OCI-LY7 (cell line): ENCODE data around the gene CCDC33. TPM values are rescaled to one million over a fixed set of nuclear protein-coding genes. Genes with fewer than 3 reads are reported as not detected.

Experiments used
- BruUV-seq: library from RNA; stranded (reverse); fragments of 400-500 nt; replicated peaks from 2 replicates; lab custom pipeline; 2021; lab: Mats Ljungman, UMichigan
- CTCF ChIA-PET: fragments of 300-600 bp; sonication (Branson Sonifier 250); formaldehyde crosslinking; loops from one replicate; lab custom pipeline; 2022; ENCODE audit warnings: antibody characterized with exemption; ENCODE audit not compliant: unreplicated experiment; lab: Charles Lee
- POLR2A ChIA-PET: fragments of 300-600 bp; sonication (Branson Sonifier 250); formaldehyde crosslinking; loops from one replicate; lab custom pipeline; 2022; ENCODE audit warnings: antibody characterized with exemption; lab: Charles Lee
- DNase-seq: peaks from one replicate; pipeline ENCODE4 v3.0.0-alpha.2; 2015; ENCODE audit warnings: low spot score
- H2AFZ ChIP-seq: fragments of 200-600 bp; sonication (generic), shearing (Covaris generic); 2 replicates; pipeline ENCODE4 v1.6.1; 2014; ENCODE audit warnings: mild to moderate bottlenecking, antibody characterized with exemption, low read length, moderate library complexity
- H3K27ac ChIP-seq: fragments of 200-600 bp; sonication (generic); 2 replicates; pipeline ENCODE4 v1.5.1; 2014; ENCODE audit warnings: mixed run types, low read depth, mild to moderate bottlenecking, moderate library complexity, low read length, inconsistent platforms; ENCODE audit not compliant: poor library complexity, severe bottlenecking
- H3K36me3 ChIP-seq: fragments of 200-600 bp; sonication (generic); 2 replicates; pipeline ENCODE4 v1.6.1; 2014; ENCODE audit warnings: mild to moderate bottlenecking, antibody characterized with exemption, low read length, moderate library complexity, mixed read lengths; ENCODE audit not compliant: insufficient read depth
- H3K4me1 ChIP-seq: fragments of 200-600 bp; sonication (generic); 2 replicates; pipeline ENCODE4 v1.5.1; 2014; ENCODE audit warnings: mild to moderate bottlenecking, low read length; ENCODE audit not compliant: insufficient read depth, poor library complexity, severe bottlenecking
- H3K4me2 ChIP-seq: fragments of 200-600 bp; sonication (generic); 2 replicates; pipeline ENCODE4 v1.6.1; 2014; ENCODE audit warnings: mild to moderate bottlenecking, low read length
- H3K4me3 ChIP-seq: fragments of 200-600 bp; sonication (generic); 2 replicates; pipeline ENCODE4 v1.5.1; 2014; ENCODE audit warnings: mild to moderate bottlenecking, low read depth, low read length; ENCODE audit not compliant: poor library complexity, severe bottlenecking
- H3K79me2 ChIP-seq: fragments of 200-600 bp; sonication (generic); 2 replicates; pipeline ENCODE4 v1.6.1; 2016; ENCODE audit warnings: low read depth, mild to moderate bottlenecking, low read length, moderate library complexity, mixed read lengths; ENCODE audit not compliant: insufficient read depth
- H3K9me2 ChIP-seq: fragments of 200-600 bp; sonication (generic); 2 replicates; pipeline ENCODE4 v1.6.1; 2016; ENCODE audit warnings: mild to moderate bottlenecking, low read length, mixed read lengths; ENCODE audit not compliant: insufficient read depth
- H3K9me3 ChIP-seq: fragments of 200-600 bp; sonication (generic); 2 replicates; pipeline ENCODE4 v1.6.1; 2014; ENCODE audit warnings: mild to moderate bottlenecking, mixed run types, low read length, mixed read lengths
- H4K20me1 ChIP-seq: fragments of 200-600 bp; sonication (generic); 2 replicates; pipeline ENCODE4 v1.6.1; 2014; ENCODE audit warnings: mild to moderate bottlenecking, antibody characterized with exemption, low read length, moderate library complexity, mixed read lengths; ENCODE audit not compliant: insufficient read depth
- CTCF ChIP-seq: fragments of 200-600 bp; sonication (generic); conservative IDR thresholded peaks from 2 replicates; pipeline ENCODE4 v1.5.1; 2014; ENCODE audit warnings: mild to moderate bottlenecking, antibody characterized with exemption, low read length, moderate library complexity, mixed read lengths
- EZH2phosphoT487 ChIP-seq: fragments of 200-600 bp; sonication (generic); IDR thresholded peaks from 2 replicates; pipeline ENCODE4 v1.6.1; 2018; ENCODE audit warnings: low read depth, borderline replicate concordance, mild to moderate bottlenecking, mixed run types, antibody characterized with exemption, low read length, moderate library complexity, mixed read lengths
- intact Hi-C: fragments of 100-400 bp; cut with micrococcal nuclease; formaldehyde crosslinking; loops from one replicate; pipeline ENCODE4 v1.10.0; 2022; ENCODE audit not compliant: unreplicated experiment
- total RNA-seq, 2 experiments: library from RNA; depleted of rRNA in 1 of 2; stranded (reverse); fragments of >200 nt in 1 of 2; shearing (Covaris generic) in 1 of 2; gene quantifications; 2 replicates each; pipeline ENCODE4 v1.2.3, GENCODE V29; 2014 to 2022

CCDC33 gene
- total RNA-seq, 2 experiments from 2014 or later = not detected

GRCh38 chr15:74332611-74333010, 96.5 kb downstream of the CCDC33 start:
- POLR2A ChIA-PET = no interaction called here
- Histone ChIP-seq H3K4me2 (no peak overlapping the region), H2AFZ (no peak overlapping the region), H4K20me1 (no peaks in the 10 kb centered on the region), H3K27ac (no peak overlapping the region), H3K9me3 (no peaks in the 10 kb centered on the region), H3K4me1 (no peaks in the 10 kb centered on the region), H3K36me3 (no peaks in the 10 kb centered on the region), H3K79me2 (no peaks in the 10 kb centered on the region), H3K4me3 (no peak overlapping the region), H3K9me2 (no peaks in the 10 kb centered on the region)
- CTCF ChIA-PET = no interaction called here
- no peak for DNase-seq
- intact Hi-C loops = no loop called here
- no peak for TF ChIP-seq EZH2phosphoT487
- no peak for TF ChIP-seq CTCF
- BruUV-seq = no TSS peak

GRCh38 chr15:74333093-74333492, 97.0 kb downstream of the CCDC33 start:
- Histone ChIP-seq H3K79me2 (no peaks in the 10 kb centered on the region), H3K4me2 (no peak overlapping the region), H3K9me2 (no peaks in the 10 kb centered on the region), H3K4me3 (no peak overlapping the region), H4K20me1 (no peaks in the 10 kb centered on the region), H2AFZ (no peak overlapping the region), H3K27ac (no peak overlapping the region), H3K4me1 (no peaks in the 10 kb centered on the region), H3K9me3 (no peaks in the 10 kb centered on the region), H3K36me3 (no peaks in the 10 kb centered on the region)
- ChIA-PET POLR2A (interaction anchor here (0.6 kb wide), 1 partner anchor 213 kb away, joined by 5 read pairs; no protein-coding TSS in a partner anchor), CTCF (no interaction called here)
- DNase-seq = no peak
- TF ChIP-seq EZH2phosphoT487 = no peak
- no peak for TF ChIP-seq CTCF
- intact Hi-C loops = no loop called here
- BruUV-seq = no TSS peak

- CTCF ChIA-PET = no interaction called here
- Histone ChIP-seq H3K79me2 (no peaks in the 10 kb centered on the region), H3K27ac (no peak overlapping the region), H3K4me2 (no peak overlapping the region), H3K4me1 (no peaks in the 10 kb centered on the region), H2AFZ (no peak overlapping the region), H3K4me3 (no peak overlapping the region), H3K36me3 (no peaks in the 10 kb centered on the region), H3K9me3 (no peaks in the 10 kb centered on the region), H4K20me1 (no peaks in the 10 kb centered on the region), H3K9me2 (no peaks in the 10 kb centered on the region)
- POLR2A ChIA-PET = interaction anchor here (0.6 kb wide), 1 partner anchor 213 kb away, joined by 5 read pairs; no protein-coding TSS in a partner anchor
- intact Hi-C loops = no loop called here
- TF ChIP-seq CTCF = no peak
- TF ChIP-seq EZH2phosphoT487 = no peak
- DNase-seq = no peak
- no TSS peak for BruUV-seq
These were observed 97.5 kb downstream of the CCDC33 start for GRCh38 chr15:74333662-74334061.
